PC-9 (cell line): ENCODE measurements around the gene TAF11L10. TPM values are rescaled to one million over a fixed set of nuclear protein-coding genes. Genes with fewer than 3 reads are reported as not detected.
"Not testable (repeated sequence)": the region's sequence is repeated elsewhere in the genome, so short reads cannot be mapped to it uniquely, and the experiment has no call there.

Source experiments
- BruUV-seq: library from RNA; stranded (reverse); fragments of 400-500 nt; replicated peaks from 2 replicates; lab custom pipeline; 2021; lab: Mats Ljungman, UMichigan
- CTCF ChIA-PET: fragments of 300-600 bp; sonication (Branson Sonifier 250); formaldehyde crosslinking; loops from one replicate; lab custom pipeline; 2022; ENCODE audit warnings: antibody characterized with exemption; lab: Charles Lee
- POLR2A ChIA-PET: fragments of 300-600 bp; sonication (Branson Sonifier 250); formaldehyde crosslinking; loops from one replicate; lab custom pipeline; 2022; ENCODE audit warnings: antibody characterized with exemption; ENCODE audit not compliant: unreplicated experiment; lab: Charles Lee
- DNase-seq, 2 experiments: peaks; one replicate each; pipeline versions ENCODE4 v3.0.0 to v3.0.0-alpha.2; 2015 to 2022; ENCODE audit warnings: mixed read lengths in 1 of 2
- H2AFZ ChIP-seq: fragments of 200-600 bp; sonication (generic); 2 replicates; pipeline ENCODE4 v1.8.1; 2017; ENCODE audit warnings: antibody characterized with exemption
- H3F3A ChIP-seq: fragments of 200-600 bp; sonication (generic); 2 replicates; pipeline ENCODE4 v1.8.1; 2017; ENCODE audit warnings: antibody characterized with exemption, mild to moderate bottlenecking, low read depth; ENCODE audit not compliant: insufficient read depth
- H3K27ac ChIP-seq: fragments of 200-600 bp; sonication (generic); 2 replicates; pipeline ENCODE4 v1.6.1; 2016; ENCODE audit warnings: mixed run types
- H3K27me3 ChIP-seq: fragments of 200-600 bp; sonication (generic); 2 replicates; pipeline ENCODE4 v1.6.1; 2016; ENCODE audit warnings: low read depth, mixed run types; ENCODE audit not compliant: insufficient read depth
- H3K36me3 ChIP-seq: fragments of 200-600 bp; sonication (generic); 2 replicates; pipeline ENCODE4 v1.6.1; 2016; ENCODE audit warnings: low read depth, mixed run types
- H3K4me1 ChIP-seq: fragments of 200-600 bp; sonication (generic); replicated peaks from 2 replicates; pipeline ENCODE4 v1.6.1; 2016; ENCODE audit warnings: mixed run types; ENCODE audit not compliant: insufficient read depth
- H3K4me2 ChIP-seq: fragments of 200-600 bp; sonication (generic); 2 replicates; pipeline ENCODE4 v1.6.1; 2017; ENCODE audit warnings: mixed run types
- H3K4me3 ChIP-seq: fragments of 200-600 bp; sonication (generic); 2 replicates; pipeline ENCODE4 v1.6.1; 2016; ENCODE audit warnings: mixed run types
- H3K79me2 ChIP-seq: fragments of 200-600 bp; sonication (generic); 2 replicates; pipeline ENCODE4 v1.6.1; 2017; ENCODE audit warnings: low read depth, mixed run types
- H3K9me2 ChIP-seq: fragments of 200-600 bp; sonication (generic); 2 replicates; pipeline ENCODE4 v1.8.1; 2017; ENCODE audit warnings: mild to moderate bottlenecking; ENCODE audit not compliant: insufficient read depth
- H3K9me3 ChIP-seq: fragments of 200-600 bp; sonication (generic); 2 replicates; pipeline ENCODE4 v1.8.1; 2016; ENCODE audit warnings: low read depth; ENCODE audit not compliant: insufficient read depth
- H4K20me1 ChIP-seq: fragments of 200-600 bp; sonication (generic); 2 replicates; pipeline ENCODE4 v1.8.1; 2017; ENCODE audit not compliant: insufficient read depth
- EZH2 ChIP-seq: fragments of 200-600 bp; sonication (generic); IDR thresholded peaks from 2 replicates; pipeline ENCODE4 v1.8.0; 2017; ENCODE audit warnings: antibody characterized with exemption, low read depth
- intact Hi-C: fragments of 100-400 bp; cut with micrococcal nuclease; formaldehyde crosslinking; loops from one replicate; pipeline ENCODE4 v1.10.0; 2022; ENCODE audit not compliant: unreplicated experiment
- total RNA-seq: library from RNA; stranded (reverse); gene quantifications from 2 replicates; pipeline ENCODE4 v1.2.3, GENCODE V29; 2021
- TF ChIP-seq, protein P1 (sequence below): fragments of 200-600 bp; sonication (generic); conservative IDR thresholded peaks from 2 replicates; pipeline ENCODE4 v1.6.1; 2017; ENCODE audit warnings: mixed run types, antibody characterized with exemption, mild to moderate bottlenecking, moderate library complexity

TAF11L10 gene
- total RNA-seq, 1 experiment from 2014 or later: not detected

- peaks cover 46% of the 10 kb centered on the region for H3K27me3 ChIP-seq
- no peak overlapping the region for H3K27ac ChIP-seq
- H3K4me1 ChIP-seq: no peaks in the 10 kb centered on the region
- ChIA-PET POLR2A (no interaction called here), CTCF (no interaction called here)
- H3K4me2 ChIP-seq: no peak overlapping the region
- no peak for TF ChIP-seq EZH2
- TF ChIP-seq, protein P1, sequence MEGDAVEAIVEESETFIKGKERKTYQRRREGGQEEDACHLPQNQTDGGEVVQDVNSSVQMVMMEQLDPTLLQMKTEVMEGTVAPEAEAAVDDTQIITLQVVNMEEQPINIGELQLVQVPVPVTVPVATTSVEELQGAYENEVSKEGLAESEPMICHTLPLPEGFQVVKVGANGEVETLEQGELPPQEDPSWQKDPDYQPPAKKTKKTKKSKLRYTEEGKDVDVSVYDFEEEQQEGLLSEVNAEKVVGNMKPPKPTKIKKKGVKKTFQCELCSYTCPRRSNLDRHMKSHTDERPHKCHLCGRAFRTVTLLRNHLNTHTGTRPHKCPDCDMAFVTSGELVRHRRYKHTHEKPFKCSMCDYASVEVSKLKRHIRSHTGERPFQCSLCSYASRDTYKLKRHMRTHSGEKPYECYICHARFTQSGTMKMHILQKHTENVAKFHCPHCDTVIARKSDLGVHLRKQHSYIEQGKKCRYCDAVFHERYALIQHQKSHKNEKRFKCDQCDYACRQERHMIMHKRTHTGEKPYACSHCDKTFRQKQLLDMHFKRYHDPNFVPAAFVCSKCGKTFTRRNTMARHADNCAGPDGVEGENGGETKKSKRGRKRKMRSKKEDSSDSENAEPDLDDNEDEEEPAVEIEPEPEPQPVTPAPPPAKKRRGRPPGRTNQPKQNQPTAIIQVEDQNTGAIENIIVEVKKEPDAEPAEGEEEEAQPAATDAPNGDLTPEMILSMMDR: no peak
- H3K9me3 ChIP-seq: 0 out of 2 replicates have a peak, but pooled peaks cover 4% of the 10 kb centered on the region
- no peaks in the 10 kb centered on the region for H4K20me1 ChIP-seq
- H3K9me2 ChIP-seq: no peaks in the 10 kb centered on the region
- H3F3A ChIP-seq: no peaks in the 10 kb centered on the region
- no peaks in the 10 kb centered on the region for H3K79me2 ChIP-seq
- DNase-seq: no peak
- H3K4me3 ChIP-seq: no peak overlapping the region
- no peaks in the 10 kb centered on the region for H3K36me3 ChIP-seq
- no TSS peak for BruUV-seq
- no peak overlapping the region for H2AFZ ChIP-seq
- intact Hi-C loops: no loop called here
Measured at GRCh38 chr5:17604951-17605350, 7.3 kb upstream of the TAF11L10 start.

GRCh38 chr5:17603880-17604279, 6.3 kb upstream of the TAF11L10 start, which contains the start of gene TAF11L11:
TSS of gene TAF11L11 (plus strand) at chr5:17604183.
- H4K20me1 ChIP-seq, DNase-seq, H3K4me1 ChIP-seq, H3K4me3 ChIP-seq, POLR2A ChIA-PET, H3K36me3 ChIP-seq, H3K79me2 ChIP-seq, H3F3A ChIP-seq, H3K9me3 ChIP-seq, H3K27ac ChIP-seq, H3K4me2 ChIP-seq, CTCF ChIA-PET, H3K9me2 ChIP-seq, H2AFZ ChIP-seq, BruUV-seq, intact Hi-C loops: not testable (repeated sequence)
- peaks cover 43% of the 10 kb centered on the region for H3K27me3 ChIP-seq

DNA sequence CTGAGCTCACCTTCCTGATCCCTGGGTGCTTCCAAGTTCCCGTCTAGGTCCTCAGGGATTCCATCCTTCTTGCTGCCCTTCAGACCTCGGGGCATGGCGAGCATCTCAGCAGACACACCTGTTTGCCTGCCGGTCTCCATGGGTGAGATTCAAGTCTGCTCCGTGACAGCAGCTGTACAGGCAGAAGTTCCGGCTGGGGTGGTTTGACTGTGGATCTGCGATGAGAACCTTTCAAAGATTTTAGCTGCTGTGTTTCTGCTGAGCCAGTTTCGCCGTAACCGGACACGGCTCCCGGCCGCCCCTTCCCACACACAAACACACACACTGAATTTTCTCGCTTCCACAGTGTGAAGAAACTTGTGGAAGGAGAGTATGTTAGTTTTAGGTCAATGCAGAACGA, 3.4 kb downstream of the TAF11L10 start, which contains the start of gene TAF11L9:
Gene TAF11L9, minus strand, starts transcription at position 140 of the 400 bp plus-strand sequence.
- H3F3A ChIP-seq, H3K36me3 ChIP-seq, intact Hi-C loops, H3K4me2 ChIP-seq, BruUV-seq, H2AFZ ChIP-seq, H3K79me2 ChIP-seq, H3K4me3 ChIP-seq, POLR2A ChIA-PET, H3K9me2 ChIP-seq, H3K27me3 ChIP-seq, H4K20me1 ChIP-seq, H3K9me3 ChIP-seq, CTCF ChIA-PET, H3K27ac ChIP-seq, DNase-seq, H3K4me1 ChIP-seq: not testable (repeated sequence)

- H3F3A ChIP-seq, H3K27me3 ChIP-seq, BruUV-seq, H3K4me2 ChIP-seq, H2AFZ ChIP-seq, H3K4me1 ChIP-seq, DNase-seq, POLR2A ChIA-PET, H3K4me3 ChIP-seq, H3K79me2 ChIP-seq, H4K20me1 ChIP-seq, H3K36me3 ChIP-seq, H3K9me3 ChIP-seq, H3K27ac ChIP-seq, H3K9me2 ChIP-seq, intact Hi-C loops, CTCF ChIA-PET: not testable (repeated sequence)
Measured at GRCh38 chr5:17590860-17591259, 6.8 kb downstream of the TAF11L10 start, which contains the start of gene TAF11L8. TSS of gene TAF11L8 (minus strand) at chr5:17590960.

GRCh38 chr5:17585658-17586057, 12.0 kb downstream of the TAF11L10 start, which contains the start of gene TAF11L7:
TSS of gene TAF11L7 (minus strand) at chr5:17585758.
- H2AFZ ChIP-seq, H3K9me2 ChIP-seq, H3K79me2 ChIP-seq, BruUV-seq, H3K9me3 ChIP-seq, H3K27me3 ChIP-seq, H3K4me2 ChIP-seq, CTCF ChIA-PET, POLR2A ChIA-PET, H3F3A ChIP-seq, H3K4me3 ChIP-seq, DNase-seq, H3K36me3 ChIP-seq, H3K27ac ChIP-seq, H4K20me1 ChIP-seq, intact Hi-C loops, H3K4me1 ChIP-seq: not testable (repeated sequence)

Other genes starting within 250 kb of the TAF11L10 start
- not detected in 2 replicates for gene TAF11L2, start 99.6 kb downstream of the TAF11L10 start, total RNA-seq
- gene TAF11L3, start 79.5 kb downstream of the TAF11L10 start, total RNA-seq: not detected in 2 replicates
- gene TAF11L4, start 76.0 kb downstream of the TAF11L10 start, total RNA-seq: not detected in 2 replicates
- gene TAF11L5, start 72.6 kb downstream of the TAF11L10 start, total RNA-seq: not detected in 2 replicates
- not detected in 2 replicates for gene TAF11L6, start 69.2 kb downstream of the TAF11L10 start, total RNA-seq
- gene TAF11L7, start 12.1 kb downstream of the TAF11L10 start, total RNA-seq: not detected in 2 replicates
- not detected in 2 replicates for gene TAF11L8, start 6.9 kb downstream of the TAF11L10 start, total RNA-seq
- not detected in 2 replicates for gene TAF11L9, start 3.4 kb downstream of the TAF11L10 start, total RNA-seq
- gene TAF11L11, start 6.4 kb upstream of the TAF11L10 start, total RNA-seq: not detected in 2 replicates
- gene TAF11L12, start 12.6 kb upstream of the TAF11L10 start, total RNA-seq: not detected in 2 replicates
- not detected in 2 replicates for gene TAF11L13, start 34.3 kb upstream of the TAF11L10 start, total RNA-seq
- not detected in 2 replicates for gene TAF11L14, start 36.6 kb upstream of the TAF11L10 start, total RNA-seq